ENCODE measurements around the gene PLIN4. TPM values are rescaled to one million over a fixed set of nuclear protein-coding genes. Genes with fewer than 3 reads are reported as not detected.
"Not testable (repeated sequence)": the region's sequence is repeated elsewhere in the genome, so short reads cannot be mapped to it uniquely, and the experiment has no call there.

The PLIN4 gene
- total and polyA plus RNA-seq, 2 donors (not counting 3 experiments of a cell fraction or from before 2014, with no cell fraction given), result 0.01 TPM; not detected in 1

DNA sequence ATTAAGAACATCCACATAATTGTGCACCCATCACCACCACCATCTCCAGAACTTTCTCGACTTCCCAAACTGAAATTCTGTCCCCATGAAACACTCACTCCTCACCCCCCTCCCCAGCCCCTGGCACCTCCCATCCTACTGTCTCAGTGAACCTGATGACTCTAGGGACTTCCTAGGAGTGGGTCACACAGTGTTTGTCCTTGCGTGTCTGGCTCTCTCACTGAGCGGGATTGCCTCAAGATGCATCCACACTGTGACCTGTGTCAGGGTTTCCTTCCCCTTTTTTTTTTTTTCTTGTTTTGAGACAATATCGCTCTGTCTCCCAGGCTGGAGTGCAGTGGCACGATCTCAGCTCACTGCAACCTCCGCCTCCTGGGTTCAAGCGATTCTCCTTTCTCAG, 43.8 kb upstream of the PLIN4 start:
- CTCF ChIA-PET; H3K27me3 ChIP-seq (ENCODE audit: control insufficient read depth in 2 of 2, insufficient read depth in 2 of 2, low read length in 2 of 2); DNase-seq (ENCODE audit: low read depth, low spot score); H3K27ac ChIP-seq (ENCODE audit: insufficient read depth, low read depth, low read length); H3K79me2 ChIP-seq (ENCODE audit: control insufficient read depth, insufficient read depth, low read length); H3K9me3 ChIP-seq (replicated peaks; ENCODE audit: control insufficient read depth, insufficient read depth, low read length); BruUV-seq (replicated peaks); H3K9me1 ChIP-seq (replicated peaks; ENCODE audit: control insufficient read depth, extremely low read depth, insufficient read depth, low read length); H3K36me3 ChIP-seq (ENCODE audit: control insufficient read depth in 2 of 2, extremely low read depth in 1 of 2, insufficient read depth in 2 of 2, low read length in 2 of 2); H4K20me1 ChIP-seq (replicated peaks; ENCODE audit: control insufficient read depth, extremely low read depth, insufficient read depth, low read length); H3K4me2 ChIP-seq (ENCODE audit: insufficient read depth, low read length); H3K4me3 ChIP-seq (replicated peaks in 1 of 3; ENCODE audit: insufficient read depth in 1 of 3, low read depth in 1 of 3, low read length in 3 of 3); intact Hi-C loops (cut with micrococcal nuclease); H3K9ac ChIP-seq (replicated peaks; ENCODE audit: extremely low read depth, insufficient read depth, low read length); dilution Hi-C loops (cut with MboI; ENCODE audit: extremely low pct_ligation_motif_present, low sequenced_read_pairs); H2AFZ ChIP-seq (ENCODE audit: low read depth, low read length); POLR2A ChIA-PET: not testable (repeated sequence)
- H3K4me1 ChIP-seq (ENCODE audit: control insufficient read depth, extremely low read depth, insufficient read depth, low read length), result peaks cover 41% of the 10 kb centered on the region
- peak; percentile 18 for FAIRE-seq

GRCh38 chr19:4559569-4559968, 41.3 kb upstream of the PLIN4 start, which contains the start of gene SEMA6B:
Gene SEMA6B, minus strand, starts transcription at chr19:4559684. Its CDS starts 1,227 bp downstream, at chr19:4558457.
- peak; percentile 75 for TF ChIP-seq JUN (IDR thresholded peaks at IDR 0.05; ENCODE audit: borderline replicate concordance, insufficient read depth, insufficient read length, low read depth)
- peak; percentile 12 for TF ChIP-seq GATA2 (IDR thresholded peaks at IDR 0.05; ENCODE audit: insufficient read depth, insufficient read length, low read depth, low read length)
- TF ChIP-seq FOS (IDR thresholded peaks at IDR 0.05; ENCODE audit: borderline replicate concordance, insufficient read depth, low read length), result peak; percentile 95
- TF ChIP-seq POLR2A (IDR thresholded peaks at IDR 0.05; ENCODE audit: low read depth, low read length), result peak; percentile 68
- TF ChIP-seq MAX (IDR thresholded peaks at IDR 0.05; ENCODE audit: insufficient read depth, insufficient read length), result peak; percentile 83
- no peak for TF ChIP-seq EZH2 (IDR thresholded peaks at IDR 0.05; ENCODE audit: borderline replicate concordance, low read depth, low read length, severe bottlenecking)
- TF ChIP-seq MYC (IDR thresholded peaks at IDR 0.05; ENCODE audit: low read depth, low read length), result no peak
- no peak for TF ChIP-seq CTCF (IDR thresholded peaks at IDR 0.05; ENCODE audit: extremely low read depth in 1 of 2, insufficient read depth in 1 of 2, low read depth in 1 of 2, low read length in 2 of 2)
- TF ChIP-seq POLR2AphosphoS5 (IDR thresholded peaks at IDR 0.05; ENCODE audit: insufficient read depth, low read depth, low read length), result peak; percentile 98
- dilution Hi-C loops (cut with MboI; ENCODE audit: extremely low pct_ligation_motif_present, low sequenced_read_pairs), result no loop called here
- no peaks in the 10 kb centered on the region for H4K20me1 ChIP-seq (replicated peaks; ENCODE audit: control insufficient read depth, extremely low read depth, insufficient read depth, low read length)

More at GRCh38 chr19:4559569-4559968, 41.3 kb upstream of the PLIN4 start, which contains the start of gene SEMA6B:
- H3K9me3 ChIP-seq (replicated peaks; ENCODE audit: control insufficient read depth, insufficient read depth, low read length), result no peaks in the 10 kb centered on the region
- H3K4me1 ChIP-seq (ENCODE audit: control insufficient read depth, extremely low read depth, insufficient read depth, low read length), result peaks cover 26% of the 10 kb centered on the region
- peaks cover 6% of the 10 kb centered on the region for H3K79me2 ChIP-seq (ENCODE audit: control insufficient read depth, insufficient read depth, low read length)
- intact Hi-C loops (cut with micrococcal nuclease), result loop anchor here (1.0 to 5.0 kb wide), 5 partner anchors 8 to 163 kb away; partner anchors contain the start of genes DPP9 and TNFAIP8L1
- no TSS peak for BruUV-seq (replicated peaks)
- H3K9ac ChIP-seq (replicated peaks; ENCODE audit: extremely low read depth, insufficient read depth, low read length), result peak within 1 kb of the TSS; percentile 54
- H3K4me2 ChIP-seq (ENCODE audit: insufficient read depth, low read length), result peak within 1 kb of the TSS; percentile 69
- no peaks in the 10 kb centered on the region for H3K9me1 ChIP-seq (replicated peaks; ENCODE audit: control insufficient read depth, extremely low read depth, insufficient read depth, low read length)
- FAIRE-seq (peak; percentile 95), DNase-seq (ENCODE audit: low read depth, low spot score) (peak; percentile 91)
- POLR2A ChIA-PET, result interaction anchor here (0.8 kb wide), 1 partner anchor 24 kb away, joined by 3 read pairs; no protein-coding TSS in a partner anchor
- H3K27me3 ChIP-seq (ENCODE audit: control insufficient read depth in 2 of 2, insufficient read depth in 2 of 2, low read length in 2 of 2), result no peaks in the 10 kb centered on the region
- H3K4me3 ChIP-seq (replicated peaks in 1 of 3; ENCODE audit: insufficient read depth in 1 of 3, low read depth in 1 of 3, low read length in 3 of 3), result peak within 1 kb of the TSS in 2 of 3 experiments; percentile 37 to 76
- peaks cover 2 to 16% of the 10 kb centered on the region in 2 experiments for H3K36me3 ChIP-seq (ENCODE audit: control insufficient read depth in 2 of 2, extremely low read depth in 1 of 2, insufficient read depth in 2 of 2, low read length in 2 of 2)
- H2AFZ ChIP-seq (ENCODE audit: low read depth, low read length), result no peak within 1 kb of the TSS
- CTCF ChIA-PET, result interaction anchor here (0.8 to 3.4 kb wide), 15 partner anchors 9 to 232 kb away, joined by 3 to 42 read pairs (median 4); partner anchors contain the start of genes FEM1A and LRG1
- H3K27ac ChIP-seq (ENCODE audit: insufficient read depth, low read depth, low read length), result peak within 1 kb of the TSS; percentile 77
